ENCODE data around the gene APH1A.
"Not testable (repeated sequence)": the region's sequence is repeated elsewhere in the genome, so short reads cannot be mapped to it uniquely, and the experiment has no call there.

Gene APH1A

DNA sequence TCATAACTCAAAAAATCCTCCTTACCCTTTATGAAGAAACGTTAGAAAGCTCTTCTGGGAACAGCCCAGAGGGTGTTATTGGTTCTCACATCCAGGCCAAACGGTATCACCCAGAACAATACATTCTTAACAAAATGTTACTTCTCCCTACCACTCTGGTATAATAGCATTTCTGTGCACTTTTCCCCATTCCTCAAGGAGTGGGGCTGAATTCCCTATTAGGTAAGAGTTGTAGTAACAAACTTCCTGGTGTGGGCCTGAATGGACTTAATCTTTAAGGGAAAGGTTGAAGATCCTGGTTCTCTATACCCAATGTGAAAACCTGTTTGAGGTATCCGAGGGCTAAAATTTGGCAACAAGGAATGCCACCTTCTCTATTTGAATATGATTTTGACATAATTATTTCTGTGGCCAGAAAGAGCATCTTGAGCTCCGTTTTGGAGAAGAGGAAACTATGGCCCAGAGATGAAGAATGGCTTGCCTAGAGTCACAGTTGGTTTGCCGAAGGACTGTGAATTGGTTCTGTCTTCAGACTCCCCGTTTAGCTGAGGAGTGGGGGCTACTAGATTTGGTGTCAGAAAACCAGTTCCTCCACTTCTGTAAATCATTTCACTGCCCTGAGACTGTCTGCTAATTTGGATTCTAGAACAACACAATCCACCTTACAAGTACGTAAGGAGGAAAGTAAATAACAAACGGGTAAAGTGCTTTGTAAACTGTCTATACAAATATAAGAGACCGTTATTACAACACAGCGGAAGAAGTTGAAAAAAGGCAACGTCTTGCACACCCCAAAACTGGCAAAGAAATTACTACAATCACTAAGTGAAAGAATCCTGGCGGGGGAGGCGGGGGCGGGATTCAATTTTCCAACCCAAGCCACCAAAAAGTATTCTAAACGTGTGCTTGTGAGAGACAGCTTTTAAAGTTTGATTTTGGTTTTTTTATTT, 35.2 kb downstream of the APH1A start:
- DNase-seq, result no peak

DNA sequence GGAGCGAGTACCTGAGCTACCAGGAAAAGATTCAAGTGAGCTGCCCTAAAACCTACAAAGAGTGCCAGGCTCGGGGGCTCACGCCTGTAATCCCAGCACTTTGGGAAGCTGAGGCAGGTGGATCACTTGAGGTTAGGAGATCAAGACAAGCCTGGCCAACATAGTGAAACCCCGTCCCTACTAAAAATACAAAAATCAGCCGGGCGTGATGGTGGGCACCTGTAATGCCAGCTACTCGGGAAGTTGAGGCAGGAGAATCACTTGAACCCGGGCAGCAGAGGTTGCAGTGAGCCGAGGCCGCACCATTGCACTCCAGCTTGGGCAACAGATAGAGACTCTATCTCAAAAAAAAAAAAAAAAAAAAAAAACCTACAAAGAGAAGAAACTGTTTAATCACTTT, 35.9 kb downstream of the APH1A start:
- not testable (repeated sequence) for DNase-seq

DNA sequence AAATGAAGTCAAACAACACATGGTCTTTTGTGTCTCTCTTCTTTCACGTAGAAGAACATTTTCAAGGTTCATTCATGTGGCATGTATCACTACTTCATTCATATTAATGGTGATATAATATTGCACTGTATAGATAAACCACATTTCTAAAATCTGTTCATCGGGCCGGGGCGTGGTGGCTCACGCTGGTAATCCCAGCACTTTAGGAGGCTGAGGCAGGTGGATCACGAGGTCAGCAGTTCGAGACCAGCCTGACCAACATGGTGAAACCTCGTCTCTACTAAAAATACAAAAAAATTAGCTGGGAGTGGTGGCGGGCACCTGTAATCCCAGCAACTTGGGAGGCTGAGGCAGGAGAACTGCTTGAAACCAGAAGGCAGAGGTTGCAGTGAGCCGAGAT, 40.6 kb downstream of the APH1A start:
- not testable (repeated sequence) for DNase-seq

DNA sequence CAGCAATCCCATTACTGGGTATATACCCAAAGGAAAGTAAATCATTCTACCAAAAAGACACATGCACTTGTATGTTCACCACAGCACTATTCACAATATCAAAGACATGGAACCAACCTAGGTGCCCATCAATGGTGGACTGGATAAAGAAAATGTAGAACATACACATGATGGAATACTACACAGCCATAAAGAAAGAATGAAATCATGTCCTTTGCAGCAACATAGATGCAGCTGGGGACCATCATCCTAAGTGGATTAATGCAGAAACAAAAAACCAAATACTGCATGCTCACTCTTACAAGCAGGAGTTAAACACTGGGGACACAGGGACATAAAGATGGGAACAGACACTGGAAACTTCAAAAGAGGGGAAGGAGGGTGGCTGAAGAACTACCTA, 41.6 kb downstream of the APH1A start:
- no peak for DNase-seq

DNA sequence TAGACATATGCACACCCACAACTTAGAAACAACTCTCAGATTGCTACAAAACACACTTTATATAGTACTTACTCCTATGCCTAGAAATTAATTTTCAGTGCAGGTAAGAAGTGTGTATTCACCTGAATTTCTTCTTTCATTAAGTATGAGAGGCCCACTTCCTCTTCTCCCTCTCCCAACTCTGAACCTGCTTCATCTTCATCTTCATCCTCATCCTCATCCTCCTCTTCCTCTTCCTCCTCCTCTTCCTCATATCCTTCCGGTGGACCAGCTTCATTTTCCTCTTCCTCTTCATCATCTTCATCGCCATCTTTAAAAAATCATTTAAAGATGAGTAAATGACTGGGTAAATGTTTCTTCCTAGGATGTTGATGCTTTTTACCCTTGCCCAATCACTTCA, 42.3 kb downstream of the APH1A start:
- no peak for DNase-seq

DNA sequence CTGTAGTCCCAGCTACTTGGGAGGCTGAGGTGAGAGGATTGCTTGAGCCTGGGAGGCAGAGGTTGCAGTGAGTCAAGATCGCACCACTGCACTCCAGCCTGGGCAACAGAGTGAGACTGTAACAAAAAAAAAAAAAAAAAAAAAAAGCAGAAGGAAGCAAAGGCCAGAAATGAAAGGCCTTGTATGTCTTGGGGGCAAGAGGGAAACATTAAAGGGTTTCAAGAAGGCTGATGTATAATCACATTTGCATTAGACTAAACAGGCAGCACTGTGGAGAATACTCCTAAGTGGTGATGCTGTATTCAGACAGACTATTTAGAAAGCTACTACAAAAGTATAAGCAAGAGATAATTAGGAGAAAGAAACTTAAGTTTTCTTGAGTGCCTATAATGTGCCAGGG, 43.3 kb downstream of the APH1A start:
- DNase-seq, result no peak

DNA sequence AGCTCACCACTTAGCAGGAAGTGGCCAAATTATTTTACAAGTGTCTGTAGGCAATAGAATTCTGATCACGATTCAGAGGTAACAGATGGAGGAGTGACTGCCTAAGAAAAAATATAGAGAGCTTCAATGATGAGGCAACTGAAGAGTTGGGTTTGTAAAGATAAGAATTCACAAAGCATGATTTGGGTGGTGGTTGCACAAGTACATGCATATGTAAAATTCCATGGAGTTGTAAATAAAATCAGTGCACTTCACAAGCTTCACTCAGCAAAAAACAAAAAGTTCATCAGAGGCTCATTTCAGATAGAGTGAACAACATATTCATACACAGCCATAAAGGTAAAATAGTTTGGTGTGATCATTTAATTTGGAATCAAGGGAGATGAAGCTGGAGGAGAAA, 43.8 kb downstream of the APH1A start:
- DNase-seq, result no peak

DNA sequence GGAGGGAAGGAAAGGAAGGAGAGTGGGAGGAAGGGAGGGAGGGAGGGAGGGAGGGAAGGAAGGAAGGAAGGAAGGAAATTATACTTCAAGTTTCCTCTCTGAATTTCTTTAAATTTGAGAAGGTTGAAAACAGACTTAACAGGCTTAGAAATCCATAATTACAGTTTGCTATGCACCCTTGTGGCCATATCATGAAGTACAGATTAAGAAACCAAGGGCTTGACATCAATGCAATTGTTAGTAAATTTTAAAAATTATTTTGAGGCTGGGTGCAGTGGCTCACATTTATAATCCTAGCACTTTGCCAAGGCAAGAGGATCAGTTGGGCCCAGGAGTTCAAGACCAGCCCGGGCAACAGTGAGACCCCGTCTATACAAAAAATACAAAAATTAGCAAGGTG, 47.3 kb downstream of the APH1A start:
- no peak for DNase-seq

DNA sequence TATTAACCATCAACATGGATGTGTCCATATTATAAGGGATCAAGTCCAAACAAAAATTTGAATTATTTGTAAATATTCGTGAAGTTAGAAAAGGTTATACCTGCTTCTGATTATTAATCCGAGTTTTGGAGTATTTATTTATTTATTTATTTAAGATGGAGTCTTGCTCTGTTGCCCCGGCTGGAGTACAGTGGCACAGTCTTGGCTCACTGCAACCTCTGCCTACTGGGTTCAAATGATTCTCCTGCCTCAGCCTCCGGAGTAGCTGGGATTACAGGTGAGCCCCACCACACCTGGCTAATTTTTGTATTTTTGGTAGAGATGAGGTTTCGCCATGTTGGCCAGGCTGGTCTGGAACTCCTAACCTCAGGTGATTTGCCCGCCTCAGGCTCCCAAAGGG, 53.0 kb downstream of the APH1A start:
- not testable (repeated sequence) for DNase-seq

All from NCI-H2107 (cell line).